HS-5 (cell line): ENCODE results near the gene ANK3.
A peak's percentile ranks its signal among the peaks of the same experiment; 100 is the strongest.

Experiments
- DNase-seq: peaks from one replicate; pipeline ENCODE4 v3.0.0-alpha.2; 2012; ENCODE audit warnings: low read depth

The ANK3 gene

DNA sequence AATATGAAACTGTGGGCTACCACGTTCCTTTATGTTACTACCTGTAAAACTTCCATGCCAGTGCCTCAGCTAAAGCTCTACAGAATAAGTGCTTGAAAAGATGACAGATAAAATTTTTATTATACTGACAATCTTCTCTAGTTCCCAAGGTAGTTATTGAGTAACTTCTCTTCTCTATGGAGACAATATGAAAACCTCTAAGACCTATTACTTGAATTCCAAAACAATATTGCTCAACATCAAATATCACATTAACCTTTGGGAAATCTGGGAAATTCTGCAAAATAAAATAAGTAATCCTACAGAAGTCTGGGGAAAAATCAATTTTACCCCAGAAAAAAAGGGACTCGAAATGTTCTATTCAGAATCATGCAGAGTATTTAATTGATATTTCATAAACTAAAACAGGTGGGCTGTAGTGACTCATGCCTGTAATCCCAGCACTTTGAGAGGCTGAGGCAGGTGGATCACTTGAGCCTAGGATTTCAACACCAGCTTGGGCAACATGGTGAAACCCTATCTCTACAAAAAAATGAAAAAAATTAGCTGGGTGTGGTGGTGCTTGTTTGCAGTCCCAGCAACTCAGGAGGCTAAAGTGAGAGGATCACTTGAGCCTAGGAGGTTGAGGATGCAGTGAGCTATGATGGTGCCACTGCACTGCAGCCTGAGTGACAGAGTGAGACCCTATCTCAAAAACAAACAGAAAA, 23.8 kb upstream of the ANK3 start:
- DNase-seq = no peak

DNA sequence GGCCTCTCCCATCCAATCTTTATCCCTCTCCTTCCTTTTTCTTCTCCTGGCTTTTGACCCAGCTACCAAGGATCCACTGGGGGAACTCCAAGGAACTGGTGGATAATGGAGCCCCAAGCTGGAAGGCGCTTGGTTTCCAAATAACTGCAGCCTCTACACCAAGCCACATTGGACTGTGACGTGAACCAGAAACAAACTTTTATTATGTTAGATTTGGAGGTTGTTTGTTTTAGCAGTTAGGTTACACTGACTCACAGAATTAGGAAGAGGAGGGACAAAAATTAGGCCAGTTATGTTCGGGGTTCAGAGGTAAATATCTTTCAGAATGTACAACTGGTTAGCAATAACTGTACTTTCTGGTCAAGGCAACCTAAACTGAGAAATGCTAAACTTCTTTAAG, 21.3 kb upstream of the ANK3 start:
- no peak for DNase-seq

GRCh38 chr10:60409202-60409601, 19.5 kb upstream of the ANK3 start:
- no peak for DNase-seq

GRCh38 chr10:60406182-60406581, 16.5 kb upstream of the ANK3 start:
- no peak for DNase-seq

GRCh38 chr10:60405172-60405571, 15.5 kb upstream of the ANK3 start:
- DNase-seq = no peak

DNA sequence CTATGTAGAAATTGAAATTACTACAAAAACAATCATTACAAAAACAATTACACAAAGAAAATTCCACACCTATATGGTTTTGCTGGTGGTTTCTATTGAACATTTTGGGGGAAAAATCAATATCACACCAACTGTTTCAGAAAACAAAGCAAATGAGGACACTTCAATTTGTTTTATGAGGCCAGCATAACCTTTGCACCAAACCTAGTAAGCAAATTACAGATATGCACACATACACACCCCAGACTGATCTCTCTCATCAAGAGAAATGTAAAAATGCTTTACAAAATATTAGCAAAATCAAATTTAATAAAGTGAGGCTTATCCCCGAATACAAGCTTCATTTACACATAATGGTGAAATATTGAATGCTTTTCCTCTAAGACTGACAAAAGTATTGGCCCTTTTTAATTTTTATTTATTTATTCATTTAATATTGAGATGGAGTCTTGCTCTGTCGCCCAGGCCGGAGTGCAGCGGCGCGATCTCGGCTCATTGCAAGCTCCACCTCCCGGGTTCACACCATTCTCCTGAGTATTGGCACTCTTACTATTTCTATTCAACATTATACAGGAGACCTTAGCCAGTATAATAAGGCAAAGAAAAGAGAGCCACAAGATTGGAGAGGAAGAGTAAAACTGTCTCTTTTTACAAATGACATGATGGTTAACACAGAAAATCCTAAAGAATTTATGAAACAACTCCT, 13.6 kb upstream of the ANK3 start:
- DNase-seq = no peak

DNA sequence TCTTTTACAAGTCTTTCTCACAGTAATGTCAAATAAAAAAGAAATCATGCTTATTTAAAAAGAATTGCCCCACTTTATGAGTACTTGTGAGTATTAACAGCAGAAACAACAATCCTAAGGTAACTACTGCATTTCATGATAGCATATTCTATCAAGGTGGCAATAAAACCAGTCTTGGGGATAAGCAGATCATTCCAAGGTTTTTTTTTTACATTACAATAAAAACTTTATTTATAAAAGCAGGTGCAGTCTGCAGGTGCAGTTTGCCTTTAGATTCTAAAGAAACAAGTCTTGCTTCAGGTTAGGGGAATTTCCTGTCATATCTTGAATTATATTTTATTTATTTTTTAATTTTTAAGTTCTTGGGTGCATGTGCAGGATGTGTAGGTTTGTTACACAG, 10.7 kb upstream of the ANK3 start:
- no peak for DNase-seq

DNA sequence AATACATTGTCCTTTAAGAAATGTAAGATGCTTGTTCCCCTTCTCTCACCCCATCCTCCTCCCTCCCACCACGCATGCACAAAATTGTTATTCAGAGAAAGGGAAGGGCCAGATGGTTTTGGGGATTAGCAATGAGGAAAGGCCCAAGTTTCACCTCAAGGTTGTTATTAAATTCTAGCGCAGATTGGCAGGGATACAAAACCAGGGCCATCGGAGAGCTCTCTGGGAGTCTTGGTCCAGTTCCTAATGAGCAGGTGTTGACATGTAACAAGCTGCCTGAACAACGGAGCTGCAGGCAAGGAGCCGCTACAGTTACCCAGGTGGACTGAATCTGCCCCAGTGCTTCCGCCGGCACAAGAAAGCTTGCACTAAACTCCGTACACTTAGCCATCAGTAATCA, 9.7 kb upstream of the ANK3 start:
- DNase-seq = no peak

- DNase-seq = no peak
These were observed 8.1 kb upstream of the ANK3 start for GRCh38 chr10:60397792-60398191.

DNA sequence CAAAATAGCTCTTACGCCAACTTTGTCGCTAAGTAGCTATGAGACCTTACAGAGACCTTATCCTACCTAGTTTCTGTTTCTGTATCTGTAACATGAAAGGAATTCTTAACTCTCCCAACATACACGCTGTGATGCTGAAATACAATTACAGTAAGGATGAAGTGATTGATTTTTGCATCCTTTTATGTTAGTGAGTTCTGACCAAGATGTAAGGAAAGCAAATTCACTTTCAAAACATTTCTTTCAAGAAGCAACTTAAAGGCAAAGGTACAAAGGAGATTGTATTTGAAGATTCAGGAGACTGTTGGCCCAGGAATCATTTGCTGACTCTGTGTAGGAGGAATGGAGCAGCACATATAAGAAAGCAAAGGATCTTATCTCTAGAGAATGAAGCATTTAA, 7.1 kb upstream of the ANK3 start:
- no peak for DNase-seq

- no peak for DNase-seq
These were observed 6.0 kb upstream of the ANK3 start for GRCh38 chr10:60395711-60396110.

GRCh38 chr10:60394446-60394845, 4.8 kb upstream of the ANK3 start:
- no peak for DNase-seq

GRCh38 chr10:60390224-60390626, 550 bp upstream of the ANK3 start:
- no peak for DNase-seq

GRCh38 chr10:60388709-60389301, 870 bp downstream of the ANK3 start:
- DNase-seq = no peak

- DNase-seq = no peak
These were observed 1.5 kb downstream of the ANK3 start for GRCh38 chr10:60388116-60388625.

DNA sequence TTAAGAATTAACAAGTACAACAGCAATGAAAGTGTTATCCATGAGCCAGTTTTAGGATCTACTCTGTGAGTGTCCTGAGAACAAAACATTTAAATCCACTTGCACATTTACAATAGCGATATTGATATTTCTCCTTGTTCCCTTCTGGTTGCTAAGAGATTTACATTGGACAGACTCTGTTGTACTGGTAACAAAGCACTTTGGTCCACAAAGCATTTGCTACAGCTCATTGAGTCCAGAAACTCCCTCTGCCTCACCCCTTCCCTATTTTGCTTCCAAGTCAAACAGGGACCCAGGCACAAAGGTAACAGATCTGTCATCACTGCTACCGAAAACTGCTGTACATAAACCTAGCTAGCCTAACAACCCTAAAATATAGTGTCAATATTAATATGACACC, 2.1 kb downstream of the ANK3 start:
- no peak for DNase-seq

- no peak for DNase-seq
These were observed 4.3 kb downstream of the ANK3 start for GRCh38 chr10:60385399-60385738.

DNA sequence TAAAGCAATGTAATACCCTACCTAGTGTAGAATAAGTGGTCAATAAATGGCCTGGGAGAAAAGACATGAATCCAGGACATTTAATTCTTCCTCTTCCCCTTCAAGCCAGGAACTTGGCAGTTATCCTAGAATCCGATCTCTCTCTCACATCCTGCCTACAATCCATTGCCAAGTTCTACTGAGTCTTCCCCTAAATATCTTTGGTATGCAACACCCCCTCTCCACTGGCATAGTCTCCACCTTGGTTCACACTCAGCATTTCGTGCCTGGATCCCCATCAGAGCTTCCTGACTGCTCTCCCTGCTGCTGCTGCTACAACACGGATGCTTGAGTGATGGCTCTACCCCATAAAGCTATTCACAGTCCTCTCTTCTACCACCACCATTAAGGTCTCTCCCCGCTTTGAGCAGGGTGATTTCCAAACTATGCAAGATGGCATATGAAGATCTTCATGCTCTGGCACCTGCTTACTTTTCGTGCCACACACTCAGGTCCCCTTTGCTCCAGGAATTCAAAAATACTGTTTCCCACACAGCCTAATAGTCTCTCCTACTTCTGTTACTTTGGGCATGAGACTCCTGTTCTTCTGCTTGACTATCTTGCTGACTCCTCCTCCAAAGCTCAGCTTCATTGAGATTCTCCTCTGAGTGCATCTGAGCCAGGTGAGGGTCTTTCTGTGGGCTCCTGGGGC, 4.8 kb downstream of the ANK3 start:
- DNase-seq = peak; percentile 96

- DNase-seq = no peak
These were observed 5.7 kb downstream of the ANK3 start for GRCh38 chr10:60384011-60384410.

- DNase-seq = no peak
These were observed 6.6 kb downstream of the ANK3 start for GRCh38 chr10:60382946-60383681.

DNA sequence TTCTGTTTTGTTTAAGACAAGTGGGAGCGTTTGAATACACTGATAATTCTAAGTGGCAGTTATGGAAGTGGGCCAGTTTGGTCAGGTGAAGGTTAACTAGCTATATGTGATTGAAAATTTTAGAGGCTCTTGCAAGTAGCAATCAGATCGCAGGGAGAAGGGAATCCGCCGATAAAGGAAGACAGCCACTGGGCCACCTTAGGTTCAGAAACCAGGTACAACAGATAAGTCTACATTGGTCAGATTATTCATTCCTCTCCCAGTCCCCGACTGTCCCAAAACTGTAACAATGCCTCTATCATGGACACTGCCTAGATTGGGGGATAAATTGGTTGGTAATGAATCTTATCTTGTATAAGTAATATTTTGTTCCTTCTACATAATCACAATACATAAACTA, 8.9 kb downstream of the ANK3 start:
- DNase-seq = no peak

- DNase-seq = no peak
These were observed 11.7 kb downstream of the ANK3 start for GRCh38 chr10:60377955-60378354.
